Measurements from ENCODE around the gene PCED1B. TPM values are rescaled to one million over a fixed set of nuclear protein-coding genes. Genes with fewer than 3 reads are reported as not detected.

The PCED1B gene
- total RNA-seq, 1 experiment from 2014 or later, result 3.3 TPM

DNA sequence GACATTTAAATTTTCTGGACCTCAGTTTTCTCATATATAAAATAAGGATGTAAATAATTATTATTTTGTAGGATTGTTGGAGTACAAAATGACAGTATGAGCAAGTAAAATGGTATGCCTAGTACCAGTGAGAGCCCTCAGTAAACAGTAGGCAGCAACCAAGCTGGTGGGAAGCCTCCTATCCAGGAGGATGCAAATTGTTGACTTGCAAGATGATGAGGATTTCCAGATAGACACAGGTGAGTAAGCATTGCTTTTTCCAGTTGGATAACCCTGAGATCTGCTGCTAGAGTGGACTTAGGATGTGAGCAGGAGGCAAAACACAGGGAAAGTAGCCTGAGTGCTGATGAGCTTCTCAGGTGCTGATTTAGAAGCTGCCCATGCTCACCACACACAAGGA, 28.5 kb downstream of the PCED1B start:
- Histone ChIP-seq H3K4ac (ENCODE audit: low read depth, low read length) (no peak overlapping the region), H3K23me2 (ENCODE audit: insufficient read length, low read depth, low read length, poor library complexity, severe bottlenecking) (no peaks in the 10 kb centered on the region), H3K9ac (ENCODE audit: extremely low read depth, insufficient read length, low read length) (no peak overlapping the region), H3K56ac (ENCODE audit: insufficient read length, low read depth, low read length) (no peak overlapping the region), H4K5ac (ENCODE audit: insufficient read length, low read depth, low read length) (no peak overlapping the region), H3K4me2 (ENCODE audit: insufficient read depth, insufficient read length, low read length) (no peak overlapping the region), H2BK15ac (ENCODE audit: low read depth, low read length) (no peak overlapping the region), H4K20me1 (ENCODE audit: control insufficient read depth, insufficient read depth, insufficient read length) (no peaks in the 10 kb centered on the region), H3K14ac (ENCODE audit: insufficient read depth, low read length) (no peak overlapping the region), H3K27me3 (ENCODE audit: insufficient read depth, low read length) (no peaks in the 10 kb centered on the region), H3K79me1 (ENCODE audit: insufficient read depth, low read depth, low read length, poor library complexity, severe bottlenecking) (no peaks in the 10 kb centered on the region), H2BK120ac (ENCODE audit: low read depth, low read length, poor library complexity, severe bottlenecking) (no peak overlapping the region), H3K23ac (ENCODE audit: insufficient read length, low read depth, low read length) (no peak overlapping the region), H3K9me3 (ENCODE audit: control insufficient read depth, low read depth, low read length) (no peaks in the 10 kb centered on the region), H2BK12ac (ENCODE audit: insufficient read length, low read depth, low read length) (no peak overlapping the region), H2AFZ (ENCODE audit: low read length) (no peak overlapping the region), H3K27ac (ENCODE audit: insufficient read length, low read depth, low read length) (no peak overlapping the region), H3K18ac (ENCODE audit: insufficient read length, low read depth, low read length) (no peak overlapping the region), H3K4me1 (ENCODE audit: insufficient read depth, low read length) (no peaks in the 10 kb centered on the region), H4K91ac (ENCODE audit: insufficient read length, low read depth, low read length) (no peak overlapping the region), H3K79me2 (ENCODE audit: insufficient read depth, low read length) (no peaks in the 10 kb centered on the region), H4K8ac (replicated peaks; ENCODE audit: insufficient read length, low read depth, low read length) (no peak overlapping the region), H2AK5ac (ENCODE audit: insufficient read length, low read length) (no peak overlapping the region), H2BK20ac (ENCODE audit: low read depth, low read length, poor library complexity, severe bottlenecking) (no peak overlapping the region), H2BK5ac (ENCODE audit: insufficient read length, low read length) (no peak overlapping the region), H3T11ph (ENCODE audit: low read length) (no peak overlapping the region)
- Mint-ChIP-seq H3K27me3 (ENCODE audit: low read depth) (no peaks in the 10 kb centered on the region), H3K4me1 (peaks cover 0 to 3% of the 10 kb centered on the region in 2 experiments; a peak in 2 of 4 replicates), H3K27ac (no peak overlapping the region), H3K9me3 (no peaks in the 10 kb centered on the region), H3K36me3 (ENCODE audit: insufficient read depth in 1 of 3, low read depth in 3 of 3) (no peaks in the 10 kb centered on the region), H3K4me3 (no peak overlapping the region)
- no peak for DNase-seq
- TF ChIP-seq, protein P1, sequence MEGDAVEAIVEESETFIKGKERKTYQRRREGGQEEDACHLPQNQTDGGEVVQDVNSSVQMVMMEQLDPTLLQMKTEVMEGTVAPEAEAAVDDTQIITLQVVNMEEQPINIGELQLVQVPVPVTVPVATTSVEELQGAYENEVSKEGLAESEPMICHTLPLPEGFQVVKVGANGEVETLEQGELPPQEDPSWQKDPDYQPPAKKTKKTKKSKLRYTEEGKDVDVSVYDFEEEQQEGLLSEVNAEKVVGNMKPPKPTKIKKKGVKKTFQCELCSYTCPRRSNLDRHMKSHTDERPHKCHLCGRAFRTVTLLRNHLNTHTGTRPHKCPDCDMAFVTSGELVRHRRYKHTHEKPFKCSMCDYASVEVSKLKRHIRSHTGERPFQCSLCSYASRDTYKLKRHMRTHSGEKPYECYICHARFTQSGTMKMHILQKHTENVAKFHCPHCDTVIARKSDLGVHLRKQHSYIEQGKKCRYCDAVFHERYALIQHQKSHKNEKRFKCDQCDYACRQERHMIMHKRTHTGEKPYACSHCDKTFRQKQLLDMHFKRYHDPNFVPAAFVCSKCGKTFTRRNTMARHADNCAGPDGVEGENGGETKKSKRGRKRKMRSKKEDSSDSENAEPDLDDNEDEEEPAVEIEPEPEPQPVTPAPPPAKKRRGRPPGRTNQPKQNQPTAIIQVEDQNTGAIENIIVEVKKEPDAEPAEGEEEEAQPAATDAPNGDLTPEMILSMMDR (conservative IDR thresholded peaks at IDR 0.05), result no peak
